ENCODE measurements around the gene ZNF480. TPM values are rescaled to one million over a fixed set of nuclear protein-coding genes. Genes with fewer than 3 reads are reported as not detected.
A peak's percentile ranks its signal among the peaks of the same experiment; 100 is the strongest.
"Not testable (repeated sequence)": the region's sequence is repeated elsewhere in the genome, so short reads cannot be mapped to it uniquely, and the experiment has no call there.

The ZNF480 gene
- total RNA-seq, 2 donors from 2014 or later, result 4.6 to 8.5 TPM

GRCh38 chr19:52322429-52322828 lies 25.5 kb downstream of the ZNF480 start:
- H3K4me1 ChIP-seq (ENCODE audit: control insufficient read depth in 1 of 2, low read depth in 2 of 2), result no peaks in the 10 kb centered on the region
- no peak overlapping the region for H3K27ac ChIP-seq
- no peak for TF ChIP-seq CTCF (IDR thresholded peaks at IDR 0.05)
- H3K27me3 ChIP-seq (replicated peaks; ENCODE audit: insufficient read depth), result no peaks in the 10 kb centered on the region
- DNase-seq (ENCODE audit: low spot score) (no peak), ATAC-seq (ENCODE audit: insufficient number of reproducible peaks, low FRiP score, low read depth) (no peak)
- H3K4me3 ChIP-seq, result peak overlapping the region; percentile 37
- H3K9me3 ChIP-seq, result peaks cover 100% of the 10 kb centered on the region
- H3K36me3 ChIP-seq, result peaks cover 53% of the 10 kb centered on the region

- Histone ChIP-seq H3K4me3 (no peak overlapping the region), H3K36me3 (no peaks in the 10 kb centered on the region), H3K4me1 (ENCODE audit: control insufficient read depth in 1 of 2, low read depth in 2 of 2) (peaks cover 1 to 2% of the 10 kb centered on the region in 2 donors), H3K27me3 (replicated peaks; ENCODE audit: insufficient read depth) (no peaks in the 10 kb centered on the region), H3K27ac (no peak overlapping the region), H3K9me3 (peaks cover 66% of the 10 kb centered on the region)
- TF ChIP-seq CTCF (IDR thresholded peaks at IDR 0.05), result no peak
- no peak for ATAC-seq (ENCODE audit: insufficient number of reproducible peaks, low FRiP score, low read depth)
- DNase-seq (ENCODE audit: low spot score), result no peak
These were observed 34.8 kb downstream of the ZNF480 start for GRCh38 chr19:52331757-52332156.

- no peaks in the 10 kb centered on the region for H3K36me3 ChIP-seq
- H3K4me3 ChIP-seq, result peak overlapping the region; percentile 81
- H3K27ac ChIP-seq, result peak overlapping the region; percentile 66 to 88
- H3K9me3 ChIP-seq, result peaks cover 31% of the 10 kb centered on the region
- no peak for TF ChIP-seq CTCF (IDR thresholded peaks at IDR 0.05)
- no peak for ATAC-seq (ENCODE audit: insufficient number of reproducible peaks, low FRiP score, low read depth)
- no peak for DNase-seq (ENCODE audit: low spot score)
- H3K4me1 ChIP-seq (ENCODE audit: control insufficient read depth in 1 of 2, low read depth in 2 of 2), result peaks cover 6 to 7% of the 10 kb centered on the region in 2 donors
- H3K27me3 ChIP-seq (replicated peaks; ENCODE audit: insufficient read depth), result no peaks in the 10 kb centered on the region
These were observed 38.8 kb downstream of the ZNF480 start for GRCh38 chr19:52335768-52336116.

GRCh38 chr19:52336117-52336790 lies 39.3 kb downstream of the ZNF480 start, which contains the start of gene ZNF610:
TSS of gene ZNF610 (plus strand) at chr19:52336243. CDS start at chr19:52349173, 12,930 bp downstream.
- ATAC-seq (ENCODE audit: insufficient number of reproducible peaks, low FRiP score, low read depth), result peak; percentile 92
- DNase-seq (ENCODE audit: low spot score), result peak; percentile 54
- TF ChIP-seq CTCF (IDR thresholded peaks at IDR 0.05), result no peak
- H3K36me3 ChIP-seq, result no peaks in the 10 kb centered on the region
- peak within 1 kb of the TSS; percentile 81 for H3K4me3 ChIP-seq
- H3K27ac ChIP-seq, result peak within 1 kb of the TSS; percentile 66 to 88
- H3K4me1 ChIP-seq (ENCODE audit: control insufficient read depth in 1 of 2, low read depth in 2 of 2), result peaks cover 6 to 7% of the 10 kb centered on the region in 2 donors
- H3K27me3 ChIP-seq (replicated peaks; ENCODE audit: insufficient read depth), result no peaks in the 10 kb centered on the region
- H3K9me3 ChIP-seq, result peaks cover 27% of the 10 kb centered on the region

GRCh38 chr19:52336791-52337381 lies 39.9 kb downstream of the ZNF480 start:
- peak overlapping the region; percentile 66 to 88 for H3K27ac ChIP-seq
- DNase-seq (ENCODE audit: low spot score), result no peak
- H3K4me3 ChIP-seq, result peak overlapping the region; percentile 81
- H3K36me3 ChIP-seq, result no peaks in the 10 kb centered on the region
- H3K9me3 ChIP-seq, result peaks cover 20% of the 10 kb centered on the region
- TF ChIP-seq CTCF (IDR thresholded peaks at IDR 0.05), result no peak
- no peaks in the 10 kb centered on the region for H3K27me3 ChIP-seq (replicated peaks; ENCODE audit: insufficient read depth)
- H3K4me1 ChIP-seq (ENCODE audit: control insufficient read depth in 1 of 2, low read depth in 2 of 2), result peaks cover 6 to 7% of the 10 kb centered on the region in 2 donors
- no peak for ATAC-seq (ENCODE audit: insufficient number of reproducible peaks, low FRiP score, low read depth)

GRCh38 chr19:52339022-52339421 lies 42.1 kb downstream of the ZNF480 start:
- H3K9me3 ChIP-seq; DNase-seq (ENCODE audit: low spot score); H3K36me3 ChIP-seq; H3K4me1 ChIP-seq (ENCODE audit: control insufficient read depth in 1 of 2, low read depth in 2 of 2); ATAC-seq (ENCODE audit: insufficient number of reproducible peaks, low FRiP score, low read depth); H3K4me3 ChIP-seq; H3K27me3 ChIP-seq (replicated peaks; ENCODE audit: insufficient read depth); H3K27ac ChIP-seq: not testable (repeated sequence)

Measured in thoracic aorta (tissue), 2 donors.